GM18858 (cell line): ENCODE results near the gene LGR4.
"Not testable (repeated sequence)": the region's sequence is repeated elsewhere in the genome, so short reads cannot be mapped to it uniquely, and the experiment has no call there.

Experiments
- ATAC-seq: cut with Tn5 transposase; IDR thresholded peaks from one replicate; pipeline ENCODE4 v1.9.1; 2021; ENCODE audit not compliant: unreplicated experiment

LGR4 gene, protein sequence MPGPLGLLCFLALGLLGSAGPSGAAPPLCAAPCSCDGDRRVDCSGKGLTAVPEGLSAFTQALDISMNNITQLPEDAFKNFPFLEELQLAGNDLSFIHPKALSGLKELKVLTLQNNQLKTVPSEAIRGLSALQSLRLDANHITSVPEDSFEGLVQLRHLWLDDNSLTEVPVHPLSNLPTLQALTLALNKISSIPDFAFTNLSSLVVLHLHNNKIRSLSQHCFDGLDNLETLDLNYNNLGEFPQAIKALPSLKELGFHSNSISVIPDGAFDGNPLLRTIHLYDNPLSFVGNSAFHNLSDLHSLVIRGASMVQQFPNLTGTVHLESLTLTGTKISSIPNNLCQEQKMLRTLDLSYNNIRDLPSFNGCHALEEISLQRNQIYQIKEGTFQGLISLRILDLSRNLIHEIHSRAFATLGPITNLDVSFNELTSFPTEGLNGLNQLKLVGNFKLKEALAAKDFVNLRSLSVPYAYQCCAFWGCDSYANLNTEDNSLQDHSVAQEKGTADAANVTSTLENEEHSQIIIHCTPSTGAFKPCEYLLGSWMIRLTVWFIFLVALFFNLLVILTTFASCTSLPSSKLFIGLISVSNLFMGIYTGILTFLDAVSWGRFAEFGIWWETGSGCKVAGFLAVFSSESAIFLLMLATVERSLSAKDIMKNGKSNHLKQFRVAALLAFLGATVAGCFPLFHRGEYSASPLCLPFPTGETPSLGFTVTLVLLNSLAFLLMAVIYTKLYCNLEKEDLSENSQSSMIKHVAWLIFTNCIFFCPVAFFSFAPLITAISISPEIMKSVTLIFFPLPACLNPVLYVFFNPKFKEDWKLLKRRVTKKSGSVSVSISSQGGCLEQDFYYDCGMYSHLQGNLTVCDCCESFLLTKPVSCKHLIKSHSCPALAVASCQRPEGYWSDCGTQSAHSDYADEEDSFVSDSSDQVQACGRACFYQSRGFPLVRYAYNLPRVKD

DNA sequence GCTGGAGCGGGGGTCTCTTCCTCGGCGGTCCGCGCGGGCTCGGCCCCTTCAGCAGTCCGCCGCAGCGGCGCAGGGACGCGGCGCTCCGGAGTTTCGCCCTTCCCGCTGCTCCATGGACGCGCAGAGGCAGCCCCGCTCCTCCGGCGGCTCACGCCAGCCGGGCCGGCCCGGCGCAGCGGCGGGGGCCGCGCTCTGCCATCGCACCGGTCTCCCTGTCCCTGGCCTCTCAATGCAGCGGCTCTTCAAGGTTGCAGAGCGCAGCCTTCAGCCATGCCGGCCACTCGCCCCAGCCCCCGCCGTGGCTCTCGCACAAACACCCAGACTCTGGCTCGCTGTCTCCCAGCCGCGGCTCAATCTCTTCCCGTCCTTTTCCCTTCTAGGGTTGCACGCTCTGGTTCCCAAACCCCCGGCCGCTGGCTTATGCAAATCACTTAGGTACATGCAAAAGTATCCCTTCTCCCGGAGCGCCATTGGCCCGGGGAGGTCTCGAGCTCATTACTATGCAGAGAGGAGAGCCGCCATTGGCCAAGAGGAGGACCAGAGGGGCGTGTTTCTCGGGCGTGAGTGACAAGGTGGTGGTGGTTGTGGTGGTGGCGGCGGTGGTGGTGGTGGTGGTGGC lies at the start of gene LGR4:
Gene LGR4, minus strand, starts transcription at position 393 of the 619 bp plus-strand sequence. CDS start 488 bp downstream, outside the sequence.
- peak; percentile 62 for ATAC-seq

DNA sequence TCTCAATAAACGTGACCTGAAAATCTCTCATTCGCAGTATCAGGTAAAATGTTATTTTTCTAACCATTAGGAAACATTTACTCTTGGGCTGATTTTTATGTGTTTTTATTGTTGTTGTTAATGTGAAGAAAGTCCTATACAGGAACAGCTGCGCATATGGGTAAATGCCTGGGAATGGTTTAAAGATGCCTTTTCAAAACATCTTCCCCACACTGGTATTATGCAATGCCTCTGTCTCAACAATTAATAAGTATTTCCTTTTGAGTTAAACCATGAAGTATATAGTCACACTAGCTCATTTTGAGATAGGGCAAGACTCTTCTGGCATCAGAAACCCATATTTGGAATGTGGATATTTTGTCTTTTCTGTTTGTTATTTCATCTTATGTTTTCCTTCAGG lies 47.6 kb upstream of the LGR4 start:
- ATAC-seq, result no peak

DNA sequence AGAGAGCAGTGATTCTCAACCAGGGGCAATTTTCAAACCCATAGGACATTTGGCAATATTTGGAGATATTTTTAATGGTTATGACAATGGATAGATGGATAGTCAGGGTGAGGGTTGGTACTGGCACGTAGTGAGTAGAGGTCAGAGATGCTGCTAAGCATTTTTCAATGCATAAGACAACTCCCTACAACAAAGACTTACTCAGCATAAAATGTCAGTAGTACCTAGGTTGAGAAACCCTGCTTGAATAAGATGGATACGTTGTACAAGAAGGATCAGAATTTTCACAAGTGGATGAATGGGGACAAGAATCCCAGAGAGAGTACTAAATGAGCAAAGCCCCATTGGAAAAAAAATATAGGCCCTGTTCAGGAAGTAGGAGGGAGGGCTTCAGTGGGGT lies 45.9 kb upstream of the LGR4 start:
- ATAC-seq, result no peak

DNA sequence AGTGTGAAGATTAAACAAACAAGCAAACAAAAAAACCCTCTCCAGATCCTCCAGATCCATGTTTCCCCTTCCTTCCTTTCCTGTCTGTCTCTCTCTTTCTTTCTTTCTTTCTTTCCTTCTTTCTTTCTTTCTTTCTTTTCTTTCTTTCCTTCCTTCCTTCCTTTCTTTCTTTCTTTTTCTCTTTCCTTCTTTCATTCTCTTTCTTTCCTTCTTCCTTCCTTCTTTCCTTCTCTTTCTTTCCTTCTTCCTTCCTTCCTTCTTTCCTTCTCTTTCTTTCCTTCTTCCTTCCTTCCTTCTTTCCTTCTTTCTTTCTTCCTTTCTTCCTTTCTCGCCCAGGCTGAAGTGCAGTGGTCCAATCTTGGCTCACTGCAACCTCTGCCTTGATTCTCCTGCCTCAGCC lies 44.9 kb upstream of the LGR4 start:
- ATAC-seq, result not testable (repeated sequence)

DNA sequence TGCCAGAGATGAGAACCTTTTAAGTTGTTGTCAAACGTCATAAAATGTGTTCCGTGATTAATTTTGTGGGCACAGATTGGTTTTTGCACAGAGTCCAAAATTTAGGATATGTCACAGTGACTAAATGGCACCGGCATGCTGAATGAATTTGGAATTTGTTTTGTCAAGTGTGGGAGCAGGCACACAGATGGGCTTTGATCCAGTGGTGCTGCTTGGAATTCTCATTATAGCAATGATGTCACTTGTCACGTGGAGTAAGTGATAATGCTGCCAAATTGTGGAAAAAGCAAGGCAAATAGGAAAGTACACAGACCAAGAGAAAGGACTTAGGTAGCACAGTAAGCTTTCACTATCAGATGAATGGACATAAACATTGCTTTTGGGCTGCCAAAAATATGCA lies 42.0 kb upstream of the LGR4 start:
- no peak for ATAC-seq

DNA sequence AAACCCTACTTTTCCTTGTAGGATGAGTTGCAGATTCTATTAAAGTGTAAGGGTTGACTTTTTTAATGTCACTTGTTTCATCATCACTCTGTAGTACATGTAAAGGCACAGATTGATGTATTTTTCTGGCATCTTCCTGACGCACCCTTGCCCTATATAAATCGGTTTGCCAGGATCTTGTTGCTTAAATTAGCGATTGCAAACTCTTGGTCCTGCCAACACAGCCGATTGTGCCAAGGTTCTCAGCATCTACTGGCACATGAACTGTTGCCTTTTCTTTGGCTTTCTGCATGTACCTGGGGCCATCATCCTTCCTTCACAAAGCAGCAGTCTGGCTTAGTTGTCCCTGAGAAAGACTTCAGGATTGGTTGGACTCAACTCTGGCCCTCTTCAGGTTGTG lies 41.5 kb upstream of the LGR4 start:
- ATAC-seq, result no peak

DNA sequence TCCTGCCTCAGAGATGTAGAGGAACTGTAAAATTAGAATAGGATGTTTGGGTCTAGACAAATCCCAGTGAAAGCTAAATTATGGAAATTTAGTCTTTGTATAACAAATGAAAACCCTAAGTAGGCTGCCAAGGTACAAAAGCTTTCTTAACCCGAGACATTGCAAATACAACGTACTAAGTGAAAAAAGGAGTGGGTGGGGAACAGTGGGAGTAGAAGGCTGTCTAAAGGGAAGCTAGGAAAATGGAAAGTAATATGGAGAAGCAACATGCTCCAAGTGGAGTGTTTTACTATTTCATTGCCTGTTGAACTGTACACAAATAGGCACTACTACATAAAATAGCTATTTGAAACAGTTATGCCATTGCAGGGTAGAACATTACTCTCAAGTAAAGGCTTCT lies 40.8 kb upstream of the LGR4 start:
- ATAC-seq, result no peak

DNA sequence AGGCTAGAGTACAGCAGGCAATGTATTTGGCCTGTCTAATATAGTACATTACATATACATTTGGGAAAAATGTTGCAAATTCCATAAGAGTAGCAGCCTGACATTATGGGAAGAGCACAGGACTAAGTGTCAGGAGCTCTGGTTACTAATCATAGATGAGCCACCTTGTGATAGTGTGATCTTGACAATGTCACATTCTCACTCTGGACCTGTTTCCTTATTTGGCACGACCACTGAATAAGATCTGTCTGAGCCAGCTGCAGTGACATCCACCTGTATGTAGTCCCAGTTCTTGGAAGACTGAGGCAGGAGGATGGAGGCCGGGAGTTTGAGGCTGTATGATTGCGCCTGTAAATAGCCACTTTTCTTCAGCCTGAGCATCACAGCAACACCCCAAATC lies 39.6 kb upstream of the LGR4 start:
- no peak for ATAC-seq

DNA sequence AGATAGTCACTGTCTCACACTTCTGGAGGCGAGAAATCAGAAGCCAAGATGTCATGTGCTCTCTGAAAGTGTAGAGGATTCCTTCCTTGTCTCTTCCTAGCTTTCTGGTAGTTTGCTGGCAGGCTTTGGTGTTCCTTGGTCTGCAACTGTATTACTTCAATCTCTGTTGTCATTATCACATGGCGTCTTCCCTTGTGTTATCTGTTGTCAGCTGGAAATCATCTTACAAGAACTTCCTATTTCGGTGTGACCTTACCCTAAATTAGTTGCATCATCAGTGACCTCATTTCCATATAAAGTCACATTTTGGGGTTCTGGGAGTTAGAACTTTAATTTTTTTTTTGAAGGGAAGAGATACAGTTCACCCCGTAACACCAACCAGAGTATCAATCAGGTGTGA lies 37.3 kb upstream of the LGR4 start:
- no peak for ATAC-seq

DNA sequence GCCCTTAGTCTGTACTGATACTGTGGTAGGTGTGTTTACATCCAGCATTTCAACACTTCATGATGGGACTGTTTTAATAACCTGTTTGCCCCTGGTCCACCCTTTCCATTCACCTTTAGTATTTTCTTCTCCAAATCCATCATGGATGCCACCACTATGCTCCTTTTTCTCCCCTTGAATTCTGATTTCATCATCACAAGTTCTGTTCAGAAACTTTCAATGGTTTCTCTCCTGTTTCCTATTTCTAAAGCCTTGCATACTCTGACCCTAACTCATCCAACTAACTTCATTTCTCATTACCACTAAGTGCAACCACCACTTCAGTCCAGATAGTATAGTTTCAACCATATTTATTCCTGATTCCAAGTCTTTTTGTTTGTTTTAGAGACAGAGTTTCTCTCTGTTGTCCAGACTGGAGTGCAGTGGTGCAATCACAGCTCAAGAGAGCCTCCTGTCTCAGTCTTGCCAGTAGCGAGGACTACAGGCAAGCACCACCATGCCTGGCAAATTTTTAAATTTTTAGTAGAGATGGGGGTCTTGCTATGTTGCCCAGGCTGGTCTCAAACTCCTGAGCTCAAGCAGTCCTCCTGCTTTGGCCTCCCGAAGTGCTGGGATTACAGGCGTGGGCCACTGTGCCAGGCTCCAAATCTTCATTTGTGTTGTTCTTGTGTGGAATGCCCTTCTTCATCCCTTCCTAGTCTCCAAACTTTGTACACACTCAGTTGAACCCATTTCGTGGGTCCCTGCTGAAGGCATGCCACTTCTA lies 35.1 kb upstream of the LGR4 start:
- no peak for ATAC-seq

DNA sequence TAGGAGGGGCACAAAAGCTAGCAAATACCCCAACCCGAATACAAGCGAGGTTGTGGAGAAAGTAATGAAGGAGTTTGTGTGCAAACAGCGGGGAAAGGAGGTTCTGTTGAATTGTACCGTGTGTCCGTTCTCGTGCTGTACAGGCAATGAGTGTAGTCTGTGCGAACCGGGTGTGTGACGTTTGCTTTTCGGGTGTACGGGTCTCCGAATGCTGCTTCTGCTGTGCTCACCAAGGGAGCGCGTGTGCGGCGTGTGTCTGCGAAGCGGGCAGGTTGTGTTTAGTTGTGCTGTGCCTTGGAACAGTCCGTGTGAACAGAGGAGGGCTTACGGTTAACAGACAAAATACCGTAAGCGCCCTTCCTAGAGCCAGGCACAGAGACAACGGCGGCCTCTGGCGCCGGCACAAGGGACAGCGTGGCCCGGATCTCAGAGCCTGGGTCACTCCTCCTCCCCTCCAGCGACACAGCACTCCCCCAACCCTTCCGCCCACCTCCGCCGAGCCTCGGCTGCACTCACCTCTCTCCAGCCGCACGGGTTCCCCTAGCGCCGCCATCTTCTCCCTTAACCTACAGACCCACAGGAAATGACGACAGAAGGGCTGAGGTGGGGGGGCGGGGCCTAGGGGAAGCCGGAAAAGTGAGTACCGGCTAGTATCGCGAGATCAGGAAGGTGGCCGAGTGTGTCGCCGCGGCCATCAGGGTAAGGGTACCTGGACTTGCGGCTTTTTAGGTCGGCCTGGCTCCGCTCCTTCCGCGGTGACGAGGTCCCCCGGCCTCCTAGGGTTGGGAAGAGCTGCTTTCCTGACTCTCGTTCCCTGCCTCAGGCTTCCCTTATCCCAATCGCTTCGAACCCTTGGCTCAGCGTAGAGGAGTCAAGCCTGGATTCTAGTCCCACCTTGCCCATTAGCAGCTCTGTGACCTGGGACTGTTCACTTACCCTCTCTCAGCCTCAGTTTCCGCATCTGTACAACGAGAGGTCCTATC lies 33.9 kb upstream of the LGR4 start, which contains the start of gene LIN7C:
Gene LIN7C, minus strand, starts transcription at position 570 of the 983 bp plus-strand sequence. Its CDS starts 17 bp downstream, at position 553.
- ATAC-seq, result peak; percentile 89

DNA sequence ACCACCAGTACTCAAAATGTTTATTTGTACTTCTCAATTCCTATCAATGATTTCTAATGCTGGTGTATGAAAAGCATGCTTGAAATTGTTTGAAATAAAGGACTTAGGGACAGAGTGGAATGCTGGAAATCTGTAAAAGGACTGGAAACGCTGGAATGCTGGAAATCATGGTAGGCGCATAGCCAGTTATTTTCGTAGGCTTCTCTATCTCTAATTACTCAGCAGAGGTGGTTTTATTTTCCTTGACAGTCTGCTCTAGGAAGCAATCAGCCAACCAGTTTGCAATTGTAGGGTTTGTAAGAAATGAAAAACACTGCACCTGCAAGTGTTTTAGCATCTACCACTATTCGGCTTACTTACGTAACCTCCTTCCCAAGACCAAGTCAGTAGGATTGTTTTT lies 33.2 kb upstream of the LGR4 start:
- no peak for ATAC-seq

DNA sequence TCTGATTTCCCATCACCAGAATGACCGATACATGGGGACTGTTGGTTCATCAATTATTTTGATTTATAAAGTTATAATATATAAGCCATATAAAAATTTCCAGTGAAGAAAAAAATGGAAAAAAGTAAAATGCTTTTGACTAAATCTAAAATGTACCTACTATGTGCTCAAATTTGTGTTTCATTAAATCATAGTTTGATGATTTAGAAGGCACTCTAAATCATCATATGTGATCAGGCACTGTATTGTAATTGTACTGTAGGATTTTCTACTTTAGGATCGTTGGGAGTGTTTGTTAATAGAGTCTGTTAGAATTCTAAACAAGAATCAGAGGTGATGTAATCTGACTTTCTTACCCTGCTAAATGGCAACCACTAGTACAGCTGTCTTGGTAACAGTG lies 31.6 kb upstream of the LGR4 start:
- ATAC-seq, result no peak

DNA sequence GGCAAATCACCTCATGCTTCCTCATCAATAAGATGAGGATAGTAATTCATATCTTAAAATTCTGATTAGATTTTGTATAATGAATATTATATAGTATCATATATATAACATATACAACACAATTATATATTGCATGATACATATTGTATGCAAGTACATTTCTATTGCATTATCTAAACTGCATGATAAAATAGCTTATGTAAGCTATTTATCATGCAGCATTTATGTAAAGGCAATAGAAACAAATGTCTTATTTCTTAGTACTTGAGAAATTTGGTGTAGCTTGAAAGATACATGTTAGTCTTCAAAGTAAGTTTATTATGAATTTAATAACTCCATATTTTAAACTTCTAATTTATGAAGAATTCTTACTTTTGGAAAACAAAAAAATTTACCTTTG lies 28.5 kb upstream of the LGR4 start:
- no peak for ATAC-seq

DNA sequence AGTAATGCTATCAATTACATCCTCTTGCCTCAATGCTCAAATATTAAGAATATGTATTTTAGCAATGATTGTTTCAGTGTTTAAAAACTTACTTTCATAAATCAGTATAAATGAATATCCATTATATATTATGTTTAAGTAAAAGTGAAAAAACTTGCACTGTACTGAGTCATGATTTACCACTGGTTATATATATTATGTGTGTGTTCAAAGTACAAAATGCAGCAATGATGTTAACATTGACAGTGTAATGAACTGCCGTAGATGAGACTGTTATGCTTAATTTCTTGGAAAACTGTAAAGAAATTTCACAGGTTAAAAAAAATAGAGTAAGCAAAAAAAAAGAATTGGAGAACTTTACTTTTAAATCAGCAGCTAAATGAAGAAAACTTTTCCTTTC lies 25.3 kb upstream of the LGR4 start:
- no peak for ATAC-seq

DNA sequence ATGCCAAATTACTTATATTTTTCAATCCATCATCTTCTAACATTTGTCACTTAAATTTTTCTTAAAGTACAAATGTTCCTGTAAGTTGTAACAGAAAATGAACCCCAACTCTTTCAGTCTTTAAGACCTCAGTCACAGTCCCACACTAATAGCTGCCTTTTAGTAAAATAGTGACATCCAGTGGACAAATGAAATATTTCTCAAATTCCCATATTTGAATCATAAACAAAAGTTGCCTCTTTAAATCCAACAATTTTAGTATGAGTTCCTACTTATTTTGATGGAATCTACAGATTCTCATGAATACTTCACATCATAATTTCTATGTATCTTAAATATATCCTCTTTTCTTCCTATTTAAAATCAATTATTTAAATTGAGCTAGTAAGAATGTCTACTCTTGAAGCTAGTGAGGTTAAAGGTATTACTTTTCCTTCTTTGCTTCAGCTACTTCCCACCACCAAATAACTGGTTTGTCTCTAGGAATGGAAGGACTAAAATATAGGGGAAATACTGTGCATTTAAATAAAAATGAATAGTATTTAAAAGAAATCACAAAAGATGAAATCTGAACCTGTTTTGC lies 24.8 kb upstream of the LGR4 start:
- peak; percentile 83 for ATAC-seq

DNA sequence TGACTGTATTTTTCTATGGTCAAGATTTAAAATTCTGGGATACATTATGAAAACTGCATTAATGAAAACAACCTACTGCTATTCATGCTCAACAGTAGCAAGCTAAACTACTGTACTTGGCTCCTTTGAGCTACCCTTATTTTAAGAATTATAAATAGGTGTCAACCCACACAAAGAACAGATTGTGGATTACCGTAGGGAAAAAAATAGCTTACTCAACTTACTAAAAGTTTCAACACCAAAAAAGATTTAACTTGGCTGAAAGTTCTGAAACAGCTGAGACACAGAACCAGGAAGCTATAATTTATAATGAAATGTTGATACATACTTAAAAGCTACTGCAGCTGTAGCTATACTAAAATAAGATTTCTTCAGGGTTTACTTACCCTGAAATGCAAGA lies 23.9 kb upstream of the LGR4 start:
- ATAC-seq, result no peak

DNA sequence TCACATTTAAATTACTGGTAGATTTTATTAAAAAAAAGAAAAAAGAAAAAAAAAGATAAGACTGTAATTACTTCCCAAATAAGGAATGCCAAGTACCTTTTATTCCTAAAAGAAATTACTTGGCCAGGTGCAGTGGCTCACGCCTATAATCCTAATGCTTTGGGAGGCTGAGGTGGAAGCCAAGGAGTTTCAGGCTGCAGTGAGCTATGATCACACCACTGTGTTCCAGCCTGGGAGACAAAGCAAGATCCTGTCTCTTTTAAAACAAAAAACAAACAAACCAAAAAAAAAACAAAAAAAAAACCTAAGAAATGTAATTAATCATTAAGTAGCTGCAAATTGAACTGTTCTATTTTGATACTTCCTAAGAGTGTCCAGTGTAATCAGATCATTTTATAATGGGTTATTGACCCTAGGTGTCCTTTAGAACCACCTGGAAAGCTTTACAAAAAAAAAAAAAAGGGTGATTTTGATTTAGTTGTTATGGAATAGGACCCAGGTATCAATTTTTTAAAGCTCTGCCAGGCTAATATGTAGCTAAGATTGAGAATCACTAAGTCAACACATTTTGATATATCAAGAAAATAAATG lies 23.2 kb upstream of the LGR4 start:
- no peak for ATAC-seq

DNA sequence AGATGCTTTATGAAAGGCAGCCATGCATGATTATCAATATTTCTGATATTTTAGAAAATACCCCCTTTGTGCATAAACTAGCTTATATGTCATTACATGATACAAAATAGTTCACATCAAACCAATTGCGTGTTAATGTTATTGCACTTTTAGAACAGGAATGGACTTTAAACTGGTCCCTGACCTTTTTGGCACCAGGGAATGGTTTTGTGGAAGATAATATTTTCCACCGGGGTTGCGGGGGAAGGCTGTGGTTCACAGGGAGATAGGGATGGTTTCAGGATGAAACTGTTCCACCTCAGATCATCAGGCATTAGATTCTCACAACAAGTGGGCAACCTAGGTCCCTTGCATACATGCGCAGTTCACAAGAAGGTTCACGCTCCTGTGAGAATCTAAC lies 16.5 kb upstream of the LGR4 start:
- ATAC-seq, result no peak
